ENCODE results near the gene TMEM9.
"Not testable (repeated sequence)": the region's sequence is repeated elsewhere in the genome, so short reads cannot be mapped to it uniquely, and the experiment has no call there.

TMEM9 gene

GRCh38 chr1:201172999-201173610 is 18.8 kb upstream of the TMEM9 start:
- DNase-seq, result no peak

- no peak for DNase-seq
These were observed 18.1 kb upstream of the TMEM9 start for GRCh38 chr1:201172326-201172725.

GRCh38 chr1:201171063-201172036 is 17.1 kb upstream of the TMEM9 start:
- DNase-seq, result peak; percentile 53

DNA sequence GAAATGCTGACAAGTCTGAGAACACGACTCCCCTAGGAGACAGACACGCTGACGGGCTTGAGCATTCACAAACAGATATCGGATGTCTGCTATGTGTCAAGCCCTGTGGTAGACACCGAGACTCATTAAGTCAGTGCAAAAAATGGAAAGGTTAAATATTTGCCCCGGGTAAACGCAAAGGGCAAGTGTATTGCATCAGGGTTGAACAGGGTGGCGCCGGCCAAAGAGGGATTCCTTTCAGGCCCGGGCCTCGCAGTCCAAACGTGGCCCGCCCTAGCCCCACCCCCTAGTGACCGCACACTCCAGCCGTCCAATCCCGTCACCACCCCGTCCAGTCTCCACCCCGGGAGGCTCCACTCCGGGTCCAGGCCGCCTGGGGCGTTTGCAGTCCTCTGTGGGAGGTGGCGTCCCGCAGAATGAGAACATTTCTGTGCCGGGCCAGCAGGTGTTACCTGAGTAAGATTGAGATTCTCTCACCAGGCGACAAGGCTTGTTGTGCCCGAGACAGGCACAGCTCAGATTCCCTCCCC is 16.3 kb upstream of the TMEM9 start:
- peak; percentile 93 for DNase-seq

- DNase-seq, result no peak
These were observed 15.8 kb upstream of the TMEM9 start for GRCh38 chr1:201169971-201170532.

DNA sequence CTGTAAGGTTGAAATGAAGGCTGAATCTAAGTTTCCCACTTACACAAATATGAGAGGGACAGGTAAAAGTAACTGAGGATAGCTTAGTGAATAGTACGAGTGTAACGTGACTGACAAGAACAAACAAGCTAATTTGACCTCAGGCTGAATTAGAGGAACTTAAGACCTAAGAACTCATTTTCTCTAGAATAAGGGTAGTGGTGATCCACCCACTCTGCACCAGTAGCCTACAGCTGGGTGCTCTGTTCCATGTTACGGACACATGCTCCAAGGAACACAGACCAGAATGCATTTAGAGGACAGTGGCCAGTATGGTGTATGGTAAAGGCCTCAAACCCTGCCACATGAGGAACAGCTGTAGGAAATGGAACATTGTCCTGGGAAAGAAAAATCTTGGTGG is 14.9 kb upstream of the TMEM9 start:
- DNase-seq, result no peak

DNA sequence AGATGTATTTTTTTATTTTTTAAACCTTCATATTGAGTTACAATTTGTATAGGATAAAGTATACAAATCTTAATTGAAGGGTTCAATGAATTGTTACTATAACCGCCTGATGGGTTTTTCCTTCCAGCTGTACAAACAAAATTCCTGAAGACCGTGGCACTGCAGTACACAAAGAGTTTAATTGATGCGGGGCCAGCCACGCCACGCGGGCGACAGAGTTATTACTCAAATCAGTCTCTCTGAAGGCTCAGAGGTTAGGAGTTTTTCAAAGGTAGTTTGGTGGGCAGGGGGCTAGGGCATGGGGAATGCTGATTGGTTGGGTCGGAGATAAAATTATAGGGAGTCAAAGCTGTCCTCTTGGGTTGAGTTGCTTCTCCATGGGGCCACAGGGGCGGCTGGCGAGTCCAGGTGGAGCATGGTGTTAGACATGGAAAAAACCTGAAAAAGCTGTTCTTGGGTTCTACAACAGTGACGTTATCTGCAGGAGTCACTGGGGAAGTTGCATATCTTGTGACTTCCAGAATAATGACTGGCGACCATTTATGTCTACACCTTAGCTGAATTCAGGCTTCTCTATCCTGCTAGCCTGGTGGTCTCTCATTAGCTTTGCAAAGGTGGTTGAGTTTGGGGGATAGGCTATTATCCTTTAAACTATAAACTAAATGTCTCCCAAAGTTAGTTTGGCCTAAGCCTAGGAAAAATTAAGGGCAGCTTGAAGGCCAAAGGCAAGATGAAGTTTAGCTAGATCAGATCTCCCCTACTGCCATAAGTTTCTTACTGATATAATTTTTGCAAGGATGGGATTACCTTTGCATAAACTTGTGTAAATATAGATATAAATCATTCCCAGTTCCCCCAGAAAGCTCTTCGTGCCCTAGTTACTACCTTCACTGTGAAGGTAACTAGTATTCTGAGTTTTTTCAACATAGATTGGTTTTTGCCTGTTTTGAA is 13.0 kb upstream of the TMEM9 start:
- DNase-seq, result no peak

- no peak for DNase-seq
These were observed 10.4 kb upstream of the TMEM9 start for GRCh38 chr1:201164645-201165044.

DNA sequence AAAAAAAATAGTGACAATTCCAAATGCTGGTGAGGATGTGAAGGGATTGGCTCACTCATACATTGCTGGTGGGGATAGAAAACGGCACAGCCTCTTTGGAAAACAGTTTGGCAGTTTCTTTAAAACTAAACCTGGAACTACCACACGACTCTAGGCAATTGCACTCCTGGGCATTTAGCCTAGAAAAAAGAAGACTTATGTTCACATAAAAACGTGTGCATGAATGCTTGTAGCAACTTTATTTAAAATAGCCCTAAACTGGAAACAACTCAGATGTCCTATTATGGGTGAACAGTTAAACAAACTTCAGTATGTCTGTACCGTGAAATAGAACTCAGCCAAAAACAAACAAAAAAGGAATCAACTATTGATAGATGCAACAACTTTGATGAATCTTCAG is 9.4 kb upstream of the TMEM9 start:
- no peak for DNase-seq

DNA sequence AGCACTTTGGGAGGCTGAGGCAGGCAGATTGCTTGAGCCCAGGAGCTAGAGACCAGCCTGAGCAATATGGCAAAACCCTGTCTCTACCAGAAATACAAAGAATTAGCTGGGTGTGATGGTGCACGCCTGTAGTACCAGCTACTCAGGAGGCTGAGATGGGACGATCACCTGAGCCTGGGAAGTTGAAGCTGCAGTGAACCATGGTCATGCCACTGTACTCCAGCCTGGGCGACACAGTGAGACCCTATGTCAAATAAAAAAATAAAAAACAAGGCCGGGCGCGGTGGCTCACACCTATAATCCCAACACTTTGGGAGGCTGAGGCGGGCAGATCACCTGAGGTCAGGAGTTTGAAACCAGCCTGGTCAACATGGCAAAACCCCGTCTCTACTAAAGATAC is 8.8 kb upstream of the TMEM9 start:
- not testable (repeated sequence) for DNase-seq

GRCh38 chr1:201157949-201158348 is 3.7 kb upstream of the TMEM9 start:
- DNase-seq, result no peak

GRCh38 chr1:201156819-201157218 is 2.5 kb upstream of the TMEM9 start:
- no peak for DNase-seq

DNA sequence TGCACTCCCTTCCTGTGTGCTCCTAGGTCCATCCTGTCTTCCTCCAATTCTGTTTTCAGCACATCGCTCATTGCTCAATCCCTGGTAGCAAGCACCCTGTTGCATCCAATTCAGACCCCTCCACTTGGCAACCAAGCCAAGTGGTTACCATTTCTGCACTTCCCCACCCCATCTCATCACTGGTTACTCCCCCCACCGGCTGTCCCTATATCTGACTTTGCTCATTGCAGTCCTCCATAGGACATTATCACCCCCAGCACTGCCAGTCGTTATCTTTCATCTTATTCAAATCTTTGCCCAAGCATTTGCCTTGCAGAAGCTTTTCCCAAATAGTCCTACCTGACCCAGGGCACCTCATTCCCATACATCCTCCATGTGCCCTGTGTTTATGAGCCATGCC is 2.1 kb upstream of the TMEM9 start:
- DNase-seq, result no peak

DNA sequence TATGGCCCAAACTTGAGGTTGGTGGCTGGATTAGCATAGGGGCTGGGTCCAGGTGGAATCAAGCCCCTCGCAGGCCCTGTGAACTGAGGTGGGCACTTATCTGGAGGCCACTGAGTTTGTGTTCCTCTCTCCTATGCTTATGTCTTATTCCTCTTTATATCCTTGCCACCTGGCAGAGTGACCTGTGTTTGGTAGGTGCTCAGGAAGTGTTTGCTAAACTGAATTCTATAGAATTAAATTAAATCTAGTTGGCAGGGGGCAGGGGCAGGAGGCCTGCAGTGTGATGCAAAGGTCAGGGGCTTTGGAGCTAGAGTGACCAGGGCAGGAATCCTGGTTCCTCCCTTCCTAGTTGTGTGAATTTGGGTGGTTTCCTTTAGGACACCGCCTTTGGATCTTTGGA is 1.1 kb upstream of the TMEM9 start:
- DNase-seq, result no peak

DNA sequence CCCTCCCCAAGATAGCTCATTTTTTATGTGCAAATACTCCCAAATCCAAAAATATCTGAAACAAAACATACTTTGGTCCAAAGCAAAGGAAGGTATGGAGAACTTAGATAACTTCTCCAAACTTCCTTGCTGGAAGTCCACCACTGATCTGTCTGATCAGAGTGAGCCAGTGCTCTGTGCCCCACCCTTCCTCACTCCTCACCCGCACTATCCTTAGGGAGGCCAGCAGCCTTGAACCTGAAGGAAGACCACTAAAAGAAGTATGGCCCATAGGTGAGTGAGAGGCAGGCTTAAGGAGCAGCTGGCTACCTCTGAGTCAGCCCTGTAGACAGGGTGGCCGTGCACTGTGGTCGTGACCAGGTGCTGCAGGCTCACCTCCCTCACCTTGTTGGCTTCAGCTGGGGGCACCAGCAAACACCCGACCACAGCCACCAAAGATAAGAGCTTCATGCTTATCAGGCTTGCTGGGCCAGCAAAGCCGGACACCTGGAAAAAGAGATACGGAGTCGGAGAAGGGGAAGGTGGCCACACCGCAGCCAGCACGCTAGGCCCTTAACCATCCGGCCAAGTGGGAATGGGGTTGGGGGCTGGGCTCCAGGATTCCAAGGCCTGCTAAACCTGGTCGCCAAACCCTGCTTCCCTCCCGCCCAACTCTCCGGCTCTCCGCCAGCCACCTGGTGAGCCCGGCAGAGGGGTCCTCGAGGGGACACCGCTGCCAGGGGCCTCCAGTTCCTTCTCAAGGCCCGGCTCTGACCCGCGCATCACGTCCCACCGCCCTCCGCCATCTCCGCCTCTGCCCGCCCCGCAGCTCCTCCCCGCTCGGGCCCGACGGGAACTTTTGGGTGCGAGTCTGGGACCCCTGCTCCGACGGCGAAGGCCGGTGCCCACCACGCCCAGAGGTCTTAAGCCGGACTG is 543 bp downstream of the TMEM9 start:
- DNase-seq, result no peak

DNA sequence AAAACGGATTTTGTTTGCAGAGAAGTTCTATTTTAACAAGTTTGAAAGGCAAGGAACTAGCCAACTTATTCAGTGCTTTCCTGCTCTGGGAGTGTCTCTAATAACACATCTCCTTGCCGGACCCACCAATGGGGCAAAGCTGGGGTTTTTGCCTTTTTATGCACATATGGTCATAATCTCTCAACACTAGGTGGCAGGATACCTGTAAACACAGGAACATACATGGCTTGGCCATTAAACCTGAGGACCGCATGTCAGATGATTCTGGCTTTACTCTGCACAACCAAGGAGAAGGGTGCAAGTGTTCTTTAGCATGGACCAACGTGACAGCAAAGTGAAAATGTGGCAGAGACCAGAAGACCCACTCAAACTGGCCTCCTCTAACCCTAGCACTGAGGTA is 4.9 kb downstream of the TMEM9 start:
- peak; percentile 11 for DNase-seq

DNA sequence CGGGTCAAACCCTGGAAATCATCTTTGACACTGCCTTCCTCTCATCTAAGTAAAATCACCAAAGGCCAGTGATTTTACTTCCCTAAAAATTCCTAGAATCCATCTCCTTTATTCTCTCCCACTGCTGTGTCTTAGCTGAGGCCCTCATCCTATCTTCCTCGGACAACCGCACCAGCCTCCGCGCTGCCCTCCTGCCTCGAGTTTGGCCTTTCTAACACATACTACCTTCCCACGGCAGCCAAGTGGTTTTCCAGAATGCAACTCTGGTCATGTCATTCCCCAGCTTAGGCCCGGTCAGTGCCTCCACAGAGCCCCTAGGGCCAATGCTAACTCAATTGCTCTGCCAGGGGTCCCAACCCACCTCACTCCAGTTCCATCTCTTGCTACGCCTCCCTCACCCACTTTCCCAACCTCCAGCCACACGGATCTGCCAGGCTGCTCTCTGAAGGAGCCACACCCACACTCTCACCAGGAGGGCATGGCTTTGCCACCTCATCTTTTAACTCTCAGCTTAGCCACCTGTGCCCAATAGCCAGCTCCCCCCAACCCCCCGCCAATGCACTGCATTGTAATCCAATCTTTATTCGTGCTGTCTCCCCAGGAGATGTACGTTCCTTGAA is 6.8 kb downstream of the TMEM9 start:
- no peak for DNase-seq

- DNase-seq, result no peak
These were observed 7.5 kb downstream of the TMEM9 start for GRCh38 chr1:201146626-201147390.

DNA sequence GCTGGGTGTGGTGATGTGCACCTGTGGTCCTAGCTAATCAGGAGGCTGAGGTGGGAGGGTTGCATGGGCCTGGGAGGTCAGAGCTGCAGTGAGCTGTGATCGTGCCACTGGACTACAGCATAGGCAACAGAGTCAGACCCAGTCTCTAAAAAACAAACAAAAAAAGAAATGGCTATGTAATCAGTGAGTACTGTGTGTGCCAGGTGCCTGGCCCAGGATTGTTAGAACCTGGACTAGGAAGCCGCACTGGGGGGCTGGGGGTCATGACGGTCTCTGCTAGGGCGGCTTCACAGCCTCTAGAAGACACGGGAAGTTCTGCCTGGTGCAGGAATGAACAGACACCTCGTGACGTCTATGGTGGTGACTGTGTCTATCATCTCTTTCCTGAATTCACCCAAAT is 8.5 kb downstream of the TMEM9 start:
- no peak for DNase-seq

GRCh38 chr1:201145132-201145531 is 9.1 kb downstream of the TMEM9 start:
- DNase-seq, result no peak
